NCI-H446 treated with DMSO at 0.1 percent for 48 hours (cell line): ENCODE data around the gene SON.
"Not testable (repeated sequence)": the region's sequence is repeated elsewhere in the genome, so short reads cannot be mapped to it uniquely, and the experiment has no call there.

Experiments
- DNase-seq: peaks from one replicate; lab custom pipeline; 2025; lab: John Stamatoyannopoulos, UW

The SON gene

GRCh38 chr21:33542640-33543504 lies at the start of gene SON:
TSS of gene SON (plus strand) at chr21:33543038. CDS start at chr21:33543093, 55 bp downstream.
- DNase-seq: peak; percentile 98

- DNase-seq: no peak
These were observed 49.1 kb upstream of the SON start for GRCh38 chr21:33493756-33494155.

- no peak for DNase-seq
These were observed 47.1 kb upstream of the SON start for GRCh38 chr21:33495743-33496142.

- DNase-seq: no peak
These were observed 46.5 kb upstream of the SON start for GRCh38 chr21:33496345-33496744.

GRCh38 chr21:33505833-33506232 lies 37.0 kb upstream of the SON start:
- DNase-seq: no peak

GRCh38 chr21:33507003-33507402 lies 35.8 kb upstream of the SON start:
- not testable (repeated sequence) for DNase-seq

- DNase-seq: no peak
These were observed 32.0 kb upstream of the SON start for GRCh38 chr21:33510826-33511225.

- no peak for DNase-seq
These were observed 31.2 kb upstream of the SON start for GRCh38 chr21:33511639-33512038.

GRCh38 chr21:33512481-33512880 lies 30.4 kb upstream of the SON start:
- no peak for DNase-seq

- no peak for DNase-seq
These were observed 28.6 kb upstream of the SON start for GRCh38 chr21:33514229-33514628.

GRCh38 chr21:33518899-33519298 lies 23.9 kb upstream of the SON start:
- DNase-seq: no peak

GRCh38 chr21:33522297-33522952 lies 20.4 kb upstream of the SON start:
- no peak for DNase-seq

GRCh38 chr21:33522953-33523349 lies 19.9 kb upstream of the SON start:
- DNase-seq: no peak

GRCh38 chr21:33531007-33531406 lies 11.8 kb upstream of the SON start:
- DNase-seq: no peak

GRCh38 chr21:33537212-33537611 lies 5.6 kb upstream of the SON start:
- no peak for DNase-seq

GRCh38 chr21:33539616-33540015 lies 3.2 kb upstream of the SON start:
- no peak for DNase-seq

- DNase-seq: no peak
These were observed 2.1 kb upstream of the SON start for GRCh38 chr21:33540711-33541104.

- no peak for DNase-seq
These were observed 1.6 kb upstream of the SON start for GRCh38 chr21:33541105-33541711.

- DNase-seq: peak; percentile 70
These were observed 840 bp upstream of the SON start, which contains the start of gene GART for GRCh38 chr21:33541756-33542639. TSS of gene GART (minus strand) at chr21:33542117. CDS start at chr21:33539315, 2,802 bp downstream.

- DNase-seq: no peak
These were observed 779 bp downstream of the SON start for GRCh38 chr21:33543505-33544129.

GRCh38 chr21:33544451-33545195 lies 1.8 kb downstream of the SON start:
- DNase-seq: no peak
